ENCODE results near the gene FOXB1.

FOXB1 gene

DNA sequence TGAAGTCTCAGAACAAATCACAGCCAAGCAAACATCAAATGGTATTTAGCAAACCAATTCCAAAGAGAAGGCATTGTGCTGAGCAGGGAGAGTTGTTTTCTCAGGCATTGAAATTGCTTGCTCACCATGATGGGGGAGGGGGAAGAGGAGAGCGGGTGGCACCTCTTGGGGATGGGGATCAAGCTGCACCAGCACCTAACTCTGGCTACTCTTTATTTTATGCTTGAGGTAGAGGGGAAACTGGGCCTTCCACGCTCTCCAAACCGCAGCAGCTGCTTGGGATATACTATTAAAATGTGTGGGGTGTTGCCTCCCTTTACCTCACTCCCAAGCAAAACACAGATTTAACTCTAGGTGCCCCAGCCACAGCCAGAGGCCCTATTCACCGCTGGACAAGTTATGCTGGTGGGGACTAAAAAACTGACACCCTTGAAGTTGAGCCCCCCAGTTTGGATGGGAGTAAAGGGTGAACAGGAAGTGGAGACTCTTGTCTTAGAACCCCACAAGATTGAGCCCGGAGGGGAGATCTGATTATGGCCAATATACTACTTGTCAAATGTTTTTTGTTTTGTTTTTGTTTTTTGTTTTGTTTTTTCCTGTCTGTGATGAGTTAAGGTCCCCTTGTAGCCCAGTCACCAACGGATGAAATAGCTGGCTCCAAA, 5.0 kb upstream of the FOXB1 start:
- no peaks in the 10 kb centered on the region for H4K20me1 ChIP-seq (ENCODE audit: insufficient read depth, low read length)
- H3K4me3 ChIP-seq (ENCODE audit: low read depth in 1 of 2, low read length in 2 of 2) = no peak overlapping the region
- H3K9me3 ChIP-seq (ENCODE audit: insufficient read depth, low read length, severe bottlenecking) = no peaks in the 10 kb centered on the region
- ATAC-seq (ENCODE audit: insufficient read depth, low read depth) (no peak), DNase-seq (no peak)
- no peak overlapping the region for H3K4me2 ChIP-seq (ENCODE audit: insufficient read depth, low read length)
- H3K36me3 ChIP-seq (ENCODE audit: insufficient read depth, low read length) = no peaks in the 10 kb centered on the region
- no peak overlapping the region for H2AFZ ChIP-seq (ENCODE audit: low read depth, low read length)
- no peak for TF ChIP-seq EZH2 (IDR thresholded peaks at IDR 0.05; ENCODE audit: borderline replicate concordance, low read depth, low read length, severe bottlenecking)
- TF ChIP-seq, protein P1, sequence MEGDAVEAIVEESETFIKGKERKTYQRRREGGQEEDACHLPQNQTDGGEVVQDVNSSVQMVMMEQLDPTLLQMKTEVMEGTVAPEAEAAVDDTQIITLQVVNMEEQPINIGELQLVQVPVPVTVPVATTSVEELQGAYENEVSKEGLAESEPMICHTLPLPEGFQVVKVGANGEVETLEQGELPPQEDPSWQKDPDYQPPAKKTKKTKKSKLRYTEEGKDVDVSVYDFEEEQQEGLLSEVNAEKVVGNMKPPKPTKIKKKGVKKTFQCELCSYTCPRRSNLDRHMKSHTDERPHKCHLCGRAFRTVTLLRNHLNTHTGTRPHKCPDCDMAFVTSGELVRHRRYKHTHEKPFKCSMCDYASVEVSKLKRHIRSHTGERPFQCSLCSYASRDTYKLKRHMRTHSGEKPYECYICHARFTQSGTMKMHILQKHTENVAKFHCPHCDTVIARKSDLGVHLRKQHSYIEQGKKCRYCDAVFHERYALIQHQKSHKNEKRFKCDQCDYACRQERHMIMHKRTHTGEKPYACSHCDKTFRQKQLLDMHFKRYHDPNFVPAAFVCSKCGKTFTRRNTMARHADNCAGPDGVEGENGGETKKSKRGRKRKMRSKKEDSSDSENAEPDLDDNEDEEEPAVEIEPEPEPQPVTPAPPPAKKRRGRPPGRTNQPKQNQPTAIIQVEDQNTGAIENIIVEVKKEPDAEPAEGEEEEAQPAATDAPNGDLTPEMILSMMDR (IDR thresholded peaks at IDR 0.05; ENCODE audit: borderline replicate concordance, extremely low read depth, low read length, poor library complexity, severe bottlenecking) = no peak
- H3K9ac ChIP-seq (ENCODE audit: low read depth, low read length) = no peak overlapping the region
- H3K4me1 ChIP-seq (ENCODE audit: insufficient read depth, low read length) = peaks cover 43% of the 10 kb centered on the region
- H3K79me2 ChIP-seq (ENCODE audit: insufficient read depth, low read length) = no peaks in the 10 kb centered on the region
- no peaks in the 10 kb centered on the region for H3K27me3 ChIP-seq (ENCODE audit: insufficient read depth, low read length, poor library complexity)
- no peak overlapping the region for H3K27ac ChIP-seq (ENCODE audit: low read length)

DNA sequence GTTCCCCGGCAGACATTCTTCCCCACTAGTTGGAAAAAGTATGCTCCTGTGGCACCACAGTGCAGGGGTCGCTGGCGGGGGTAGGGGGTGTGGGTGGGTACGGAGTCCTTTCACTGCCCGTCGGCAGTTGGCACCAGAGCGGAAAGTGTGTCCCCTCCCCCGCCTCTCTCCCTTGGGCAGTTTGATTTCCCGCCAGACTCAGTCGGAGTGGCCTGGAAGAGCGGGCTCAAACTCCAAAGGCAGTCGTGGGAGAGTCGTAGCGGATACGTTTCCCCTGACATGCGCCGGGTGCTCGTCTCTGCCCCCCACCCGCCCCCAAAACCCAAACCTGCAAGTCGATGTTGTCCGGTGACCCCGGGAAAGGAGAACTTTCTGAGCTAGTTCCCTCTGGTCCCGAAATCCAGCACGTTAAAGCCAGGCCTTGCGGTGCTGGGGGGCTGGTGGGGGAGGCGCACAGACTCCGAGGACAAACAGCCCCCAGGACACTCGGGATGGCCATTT, 4.4 kb upstream of the FOXB1 start:
- no peak overlapping the region for H3K27ac ChIP-seq (ENCODE audit: low read length)

DNA sequence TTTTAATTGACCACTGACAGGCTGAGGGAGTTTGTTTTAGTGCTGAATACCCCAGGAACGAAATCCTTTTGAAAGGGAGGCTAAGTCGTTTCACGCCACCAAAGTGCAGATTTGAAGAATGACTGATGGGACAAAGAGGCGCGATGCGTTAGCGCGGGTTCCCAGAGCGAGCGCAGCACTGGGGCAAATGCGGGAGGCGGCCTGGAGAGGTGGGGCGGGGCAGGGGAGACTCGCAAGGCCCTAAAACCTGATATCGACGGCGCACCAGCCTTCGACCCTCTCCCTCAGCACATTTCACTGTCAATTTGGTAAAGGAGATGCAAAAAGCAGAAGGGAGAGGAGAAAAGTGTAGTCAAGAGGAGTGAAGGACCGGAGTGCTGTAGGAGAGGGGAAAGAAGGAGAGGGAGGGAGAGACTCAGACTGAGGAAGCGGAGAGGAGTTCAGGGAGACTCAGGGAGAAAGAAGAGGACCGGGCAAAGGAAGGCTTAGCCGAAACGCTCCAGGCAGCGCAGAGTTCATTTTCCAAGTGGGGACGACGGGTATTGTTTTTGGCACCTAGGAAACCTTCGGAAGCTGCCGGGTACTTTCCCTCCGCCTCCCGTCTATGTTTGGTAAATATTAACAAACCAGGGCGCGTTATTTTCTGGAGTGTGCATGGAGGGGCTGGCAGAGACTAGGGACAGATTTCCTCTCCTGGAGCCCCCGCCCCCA, 3.8 kb upstream of the FOXB1 start:
- Histone ChIP-seq H3K27me3 (ENCODE audit: insufficient read depth, low read length, poor library complexity) (no peaks in the 10 kb centered on the region), H3K4me1 (ENCODE audit: insufficient read depth, low read length) (peaks cover 51% of the 10 kb centered on the region), H3K9me3 (ENCODE audit: insufficient read depth, low read length, severe bottlenecking) (no peaks in the 10 kb centered on the region), H3K4me3 (ENCODE audit: low read depth in 1 of 2, low read length in 2 of 2) (no peak overlapping the region), H4K20me1 (ENCODE audit: insufficient read depth, low read length) (no peaks in the 10 kb centered on the region), H2AFZ (ENCODE audit: low read depth, low read length) (no peak overlapping the region), H3K4me2 (ENCODE audit: insufficient read depth, low read length) (no peak overlapping the region), H3K36me3 (ENCODE audit: insufficient read depth, low read length) (peaks cover 5% of the 10 kb centered on the region; the same call in 1 of the 2 replicates), H3K9ac (ENCODE audit: low read depth, low read length) (no peak overlapping the region), H3K79me2 (ENCODE audit: insufficient read depth, low read length) (peaks cover 5% of the 10 kb centered on the region), H3K27ac (ENCODE audit: low read length) (no peak overlapping the region)
- TF ChIP-seq, protein P1 (IDR thresholded peaks at IDR 0.05; ENCODE audit: borderline replicate concordance, extremely low read depth, low read length, poor library complexity, severe bottlenecking) = no peak
- TF ChIP-seq EZH2 (IDR thresholded peaks at IDR 0.05; ENCODE audit: borderline replicate concordance, low read depth, low read length, severe bottlenecking) = no peak
- DNase-seq (no peak), ATAC-seq (ENCODE audit: insufficient read depth, low read depth) (no peak)

More for the DNA sequence above, 4.4 kb upstream of the FOXB1 start:
- Histone ChIP-seq H2AFZ (ENCODE audit: low read depth, low read length) (no peak overlapping the region), H3K4me2 (ENCODE audit: insufficient read depth, low read length) (no peak overlapping the region), H3K9me3 (ENCODE audit: insufficient read depth, low read length, severe bottlenecking) (no peaks in the 10 kb centered on the region), H3K79me2 (ENCODE audit: insufficient read depth, low read length) (no peaks in the 10 kb centered on the region), H3K4me3 (ENCODE audit: low read depth in 1 of 2, low read length in 2 of 2) (no peak overlapping the region), H4K20me1 (ENCODE audit: insufficient read depth, low read length) (no peaks in the 10 kb centered on the region), H3K4me1 (ENCODE audit: insufficient read depth, low read length) (peaks cover 44% of the 10 kb centered on the region), H3K9ac (ENCODE audit: low read depth, low read length) (no peak overlapping the region), H3K36me3 (ENCODE audit: insufficient read depth, low read length) (no peaks in the 10 kb centered on the region; the same call in 1 of the 2 replicates), H3K27me3 (ENCODE audit: insufficient read depth, low read length, poor library complexity) (no peaks in the 10 kb centered on the region)
- no peak for TF ChIP-seq EZH2 (IDR thresholded peaks at IDR 0.05; ENCODE audit: borderline replicate concordance, low read depth, low read length, severe bottlenecking)
- TF ChIP-seq, protein P1 (IDR thresholded peaks at IDR 0.05; ENCODE audit: borderline replicate concordance, extremely low read depth, low read length, poor library complexity, severe bottlenecking) = no peak
- DNase-seq = no peak
- ATAC-seq (ENCODE audit: insufficient read depth, low read depth) = no peak

All from DND-41 (cell line).